GF-D8 (cell line): ENCODE data around the gene EMP2.
"Not testable (repeated sequence)": the region's sequence is repeated elsewhere in the genome, so short reads cannot be mapped to it uniquely, and the experiment has no call there.

Source experiments
- DNase-seq: peaks from one replicate; lab custom pipeline; 2025; lab: John Stamatoyannopoulos, UW

EMP2 gene

GRCh38 chr16:10579965-10580882 is at the start of gene EMP2:
Gene EMP2 (minus strand): TSS chr16:10580598. CDS start chr16:10547617, 32,981 bp downstream.
- no peak for DNase-seq

- no peak for DNase-seq
These were observed 49.2 kb upstream of the EMP2 start for GRCh38 chr16:10629592-10629963.

- DNase-seq = no peak
These were observed 45.4 kb upstream of the EMP2 start for GRCh38 chr16:10625595-10626357.

GRCh38 chr16:10624527-10624926 is 44.1 kb upstream of the EMP2 start:
- no peak for DNase-seq

GRCh38 chr16:10623059-10623458 is 42.7 kb upstream of the EMP2 start:
- no peak for DNase-seq

GRCh38 chr16:10622036-10622921 is 41.9 kb upstream of the EMP2 start:
- DNase-seq = no peak

GRCh38 chr16:10621216-10621949 is 41.0 kb upstream of the EMP2 start:
- DNase-seq = not testable (repeated sequence)

- no peak for DNase-seq
These were observed 39.7 kb upstream of the EMP2 start for GRCh38 chr16:10620120-10620519.

GRCh38 chr16:10619271-10619849 is 39.0 kb upstream of the EMP2 start:
- DNase-seq = no peak

- DNase-seq = no peak
These were observed 38.4 kb upstream of the EMP2 start for GRCh38 chr16:10618710-10619209.

GRCh38 chr16:10617662-10618420 is 37.4 kb upstream of the EMP2 start:
- no peak for DNase-seq

- DNase-seq = no peak
These were observed 36.6 kb upstream of the EMP2 start for GRCh38 chr16:10616756-10617640.

- no peak for DNase-seq
These were observed 36.0 kb upstream of the EMP2 start for GRCh38 chr16:10616419-10616755.

- no peak for DNase-seq
These were observed 34.3 kb upstream of the EMP2 start for GRCh38 chr16:10614685-10615084.

- DNase-seq = no peak
These were observed 33.5 kb upstream of the EMP2 start for GRCh38 chr16:10613785-10614485.

- DNase-seq = no peak
These were observed 32.3 kb upstream of the EMP2 start for GRCh38 chr16:10612649-10613179.

- DNase-seq = no peak
These were observed 31.5 kb upstream of the EMP2 start for GRCh38 chr16:10611825-10612342.
